Activated CD8-positive, alpha-beta memory T cell treated with anti-CD3 and anti-CD28 coated beads, Interleukin-2, amount 50 U/mL, for 48 hours (primary cell): Measurements from ENCODE around the gene FNDC7.
A peak's percentile ranks its signal among the peaks of the same experiment; 100 is the strongest.
"Not testable (repeated sequence)": the region's sequence is repeated elsewhere in the genome, so short reads cannot be mapped to it uniquely, and the experiment has no call there.

Experiments
- DNase-seq: peaks from one replicate; pipeline ENCODE4 v3.0.0-alpha.2; 2020

Gene FNDC7

GRCh38 chr1:108745980-108746381 lies 33.3 kb downstream of the FNDC7 start:
- no peak for DNase-seq

GRCh38 chr1:108746382-108747170 lies 33.9 kb downstream of the FNDC7 start, which contains the start of gene STXBP3:
Gene STXBP3 (plus strand): TSS chr1:108746674. CDS start chr1:108746738, 64 bp downstream.
- DNase-seq: peak; percentile 100

DNA sequence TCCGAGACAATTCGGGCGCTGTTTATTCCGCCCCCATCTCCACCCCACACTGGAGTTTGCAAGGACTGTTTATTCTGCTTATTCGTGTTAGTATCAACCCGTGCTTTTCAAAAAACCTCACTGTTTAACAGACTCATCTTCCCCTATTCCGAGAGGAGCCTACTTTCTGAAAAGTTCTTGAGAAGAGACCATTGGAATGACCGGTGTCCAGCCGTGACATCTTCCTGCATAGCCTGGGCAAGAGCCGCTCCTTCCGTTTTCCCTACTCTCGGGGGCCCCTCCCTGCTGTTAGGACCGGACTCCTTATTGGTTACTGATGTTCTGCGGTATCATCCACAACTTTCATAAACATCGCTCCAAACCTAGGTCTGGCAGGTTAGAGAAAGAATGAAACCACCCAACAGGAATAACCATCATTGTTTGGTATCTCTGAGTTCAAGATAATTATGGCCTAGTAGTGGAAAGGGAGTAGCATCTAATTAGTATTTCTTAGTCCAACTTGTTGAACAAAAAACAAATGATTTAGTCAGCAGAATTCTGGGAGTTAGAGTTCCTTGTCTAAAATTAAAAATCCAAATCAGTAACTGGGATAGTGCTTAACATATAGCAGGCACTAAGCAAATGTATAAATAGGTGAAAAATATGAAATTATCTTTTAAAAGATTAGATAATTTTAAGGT lies 34.6 kb downstream of the FNDC7 start:
- peak; percentile 68 for DNase-seq

GRCh38 chr1:108747898-108748297 lies 35.2 kb downstream of the FNDC7 start:
- no peak for DNase-seq

DNA sequence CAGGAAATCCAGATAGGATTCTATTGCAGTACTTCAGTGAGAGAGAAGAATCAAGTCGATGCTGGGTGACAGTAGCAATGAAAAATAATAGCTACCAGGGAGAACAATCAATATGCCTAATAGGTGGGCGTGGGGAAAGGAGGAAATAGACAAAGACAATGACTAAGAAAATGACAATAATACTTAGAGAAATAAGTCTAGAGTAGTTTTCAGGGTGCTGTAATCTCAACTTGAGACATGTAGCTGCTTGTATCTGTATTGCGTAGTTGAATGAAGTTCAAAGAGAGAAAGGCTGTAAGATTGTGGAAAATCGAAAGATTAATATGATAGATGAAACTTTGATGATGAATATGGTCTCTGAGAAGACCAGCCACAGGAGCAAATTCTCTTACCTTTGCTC lies 36.4 kb downstream of the FNDC7 start:
- DNase-seq: no peak

DNA sequence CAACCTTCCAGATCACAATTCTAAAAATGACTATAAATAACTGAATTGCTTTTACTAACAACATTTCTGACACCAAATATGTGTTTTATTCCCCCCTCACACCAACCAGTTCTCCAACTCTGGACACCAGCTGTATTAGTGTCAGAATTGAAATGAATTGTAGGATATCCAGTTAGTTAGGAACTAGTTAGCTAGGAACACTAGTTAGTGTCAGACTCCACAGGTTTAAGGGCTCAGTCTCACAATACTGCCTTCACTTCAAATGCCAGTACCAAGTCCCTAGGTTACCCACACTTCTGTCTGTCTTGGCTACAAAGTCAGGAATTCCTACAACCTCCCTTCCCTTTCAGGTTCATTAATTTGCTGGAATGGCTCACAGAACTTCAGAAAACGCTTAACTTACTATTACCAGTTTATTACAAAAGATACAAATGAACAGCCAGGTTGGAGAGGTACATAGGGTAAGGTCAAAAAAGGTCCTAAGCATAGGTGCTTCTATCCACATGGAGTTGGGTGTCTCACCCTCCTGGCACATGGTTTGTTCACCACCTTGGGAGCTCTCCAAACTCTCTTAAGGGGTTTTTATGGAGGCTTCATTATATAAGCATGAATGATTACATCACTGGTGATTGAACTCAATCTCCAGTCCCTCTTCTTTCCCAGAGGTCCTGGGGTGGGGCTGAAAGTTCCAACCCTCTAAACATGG lies 37.9 kb downstream of the FNDC7 start:
- DNase-seq: no peak

DNA sequence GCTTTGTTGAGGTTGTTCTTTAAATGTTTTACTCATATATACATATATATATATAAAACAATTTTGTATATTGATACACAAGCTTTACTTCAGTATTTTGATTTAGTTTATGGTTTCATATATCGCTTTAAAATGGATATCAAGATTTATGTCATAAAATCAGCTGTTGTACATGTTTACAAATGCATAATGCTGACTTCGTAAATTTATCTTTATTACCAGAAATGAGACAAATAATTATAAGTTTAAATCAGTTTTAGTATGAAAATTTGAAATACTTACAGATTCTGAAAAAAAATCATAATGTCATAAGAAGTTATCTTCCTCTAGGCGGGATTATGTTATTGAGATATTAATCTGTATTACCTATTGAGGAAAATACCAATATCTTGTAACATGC lies 40.7 kb downstream of the FNDC7 start:
- no peak for DNase-seq

DNA sequence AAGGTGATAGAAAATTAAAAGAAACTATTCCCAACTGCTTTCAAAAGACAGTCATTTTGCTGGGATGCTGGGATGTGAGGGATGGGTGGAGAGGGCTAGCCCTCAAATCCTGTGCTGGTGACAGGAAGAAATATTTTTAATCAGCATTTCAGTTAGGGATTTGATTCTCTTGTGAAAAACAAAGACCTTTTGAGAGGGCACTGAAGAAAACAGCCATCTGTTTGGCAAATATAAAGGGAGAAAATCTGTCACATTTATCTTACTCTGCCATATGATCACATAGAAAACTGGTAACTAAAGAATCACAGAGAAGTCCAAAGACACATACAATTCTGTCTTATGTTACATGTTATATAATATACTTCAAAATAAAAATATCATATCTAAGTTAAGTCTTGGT lies 46.1 kb downstream of the FNDC7 start:
- DNase-seq: no peak

- DNase-seq: no peak
These were observed 54.4 kb downstream of the FNDC7 start for GRCh38 chr1:108767115-108767514.

GRCh38 chr1:108767708-108768107 lies 55.0 kb downstream of the FNDC7 start:
- DNase-seq: no peak

DNA sequence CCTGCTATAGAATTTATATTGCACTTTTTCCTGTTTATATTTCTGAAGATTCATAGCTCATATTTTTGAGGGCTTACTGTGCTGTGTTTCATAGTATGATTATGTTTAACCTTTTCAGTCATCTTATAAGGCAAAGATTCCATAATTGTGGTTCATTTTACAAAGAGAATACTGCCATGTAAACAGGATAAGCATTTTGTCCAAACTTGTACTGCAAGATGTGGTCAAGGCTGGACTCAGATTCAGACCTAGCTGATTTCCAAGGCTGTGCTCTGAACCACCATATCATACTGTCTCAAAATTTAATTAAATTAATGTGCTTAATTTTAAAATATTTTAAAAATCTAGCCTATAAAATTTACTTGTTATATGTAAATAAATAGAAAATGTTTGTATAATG lies 65.1 kb downstream of the FNDC7 start:
- no peak for DNase-seq

DNA sequence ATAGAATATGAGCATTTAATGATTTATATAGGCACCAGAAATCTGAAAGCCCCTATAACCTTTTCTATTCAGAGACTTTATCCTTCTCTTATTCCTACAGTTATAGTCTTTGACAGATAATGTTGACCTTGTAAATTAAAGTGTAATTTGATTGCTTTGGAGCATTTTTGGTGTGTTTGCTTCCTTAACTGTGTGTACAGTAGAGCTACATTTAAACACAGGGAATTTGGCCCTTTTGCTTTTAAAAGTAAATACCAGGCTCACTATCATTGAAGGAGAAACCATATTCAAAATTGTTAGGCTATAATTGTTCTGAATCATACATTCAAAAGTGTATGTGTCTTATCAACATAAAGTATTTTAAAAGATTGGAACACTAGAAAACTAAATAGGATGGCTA lies 66.7 kb downstream of the FNDC7 start:
- DNase-seq: no peak

DNA sequence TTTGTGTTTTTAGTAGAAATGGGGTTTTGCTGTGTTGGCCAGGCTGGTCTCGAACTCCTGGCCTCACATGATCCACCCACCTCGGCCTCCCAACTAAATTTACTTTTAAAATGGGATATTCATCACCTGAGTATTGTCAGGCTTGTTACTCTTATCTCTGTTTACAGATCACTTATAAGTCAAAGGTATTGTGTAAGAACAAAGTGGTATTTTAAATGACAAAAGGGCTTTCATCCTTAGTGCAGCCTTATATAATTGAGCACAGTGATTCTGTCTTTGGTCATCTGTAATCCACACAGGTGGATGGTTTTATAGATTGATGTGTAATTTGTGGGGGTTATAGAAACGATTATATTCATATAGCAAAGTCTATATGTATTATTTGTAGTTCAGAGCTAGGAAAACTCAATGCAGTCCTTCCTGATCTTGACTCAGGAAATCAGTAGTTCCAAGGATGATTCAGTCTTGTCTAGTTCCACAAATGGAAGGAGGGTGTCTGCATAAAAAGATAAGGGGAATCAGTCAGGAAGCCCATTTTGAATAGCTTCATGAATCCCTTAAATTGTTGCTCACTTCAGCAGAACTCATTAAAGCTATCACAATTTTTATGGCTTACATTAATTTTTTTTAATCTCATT lies 68.3 kb downstream of the FNDC7 start:
- DNase-seq: no peak

- not testable (repeated sequence) for DNase-seq
These were observed 68.9 kb downstream of the FNDC7 start for GRCh38 chr1:108781575-108781944.

- no peak for DNase-seq
These were observed 72.6 kb downstream of the FNDC7 start for GRCh38 chr1:108785264-108785663.

- DNase-seq: no peak
These were observed 73.2 kb downstream of the FNDC7 start for GRCh38 chr1:108785880-108786279.

DNA sequence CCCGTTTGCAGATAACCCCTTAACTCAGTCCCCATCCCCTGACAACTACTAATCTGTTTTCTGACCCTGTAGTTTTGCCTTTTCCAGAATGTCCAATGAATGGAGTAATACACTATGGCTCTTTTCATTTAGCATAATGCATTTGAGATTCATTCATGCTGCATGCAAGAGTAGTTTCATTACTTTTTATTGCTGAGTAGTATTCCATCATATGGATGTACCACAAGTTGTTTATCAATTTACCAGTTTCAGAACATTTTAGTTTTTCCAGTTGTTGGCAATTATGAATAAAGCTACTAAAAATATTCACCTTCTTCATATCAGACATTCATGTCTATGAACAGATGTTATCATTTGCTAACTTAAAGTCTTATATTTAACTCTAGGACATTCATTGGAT lies 79.1 kb downstream of the FNDC7 start:
- no peak for DNase-seq
